Measurements from ENCODE around the gene COL5A1. TPM values are rescaled to one million over a fixed set of nuclear protein-coding genes. Genes with fewer than 3 reads are reported as not detected.

Gene COL5A1
- total RNA-seq, 4 donors from 2014 or later: 14.0 to 23.9 (median 19.2) TPM

DNA sequence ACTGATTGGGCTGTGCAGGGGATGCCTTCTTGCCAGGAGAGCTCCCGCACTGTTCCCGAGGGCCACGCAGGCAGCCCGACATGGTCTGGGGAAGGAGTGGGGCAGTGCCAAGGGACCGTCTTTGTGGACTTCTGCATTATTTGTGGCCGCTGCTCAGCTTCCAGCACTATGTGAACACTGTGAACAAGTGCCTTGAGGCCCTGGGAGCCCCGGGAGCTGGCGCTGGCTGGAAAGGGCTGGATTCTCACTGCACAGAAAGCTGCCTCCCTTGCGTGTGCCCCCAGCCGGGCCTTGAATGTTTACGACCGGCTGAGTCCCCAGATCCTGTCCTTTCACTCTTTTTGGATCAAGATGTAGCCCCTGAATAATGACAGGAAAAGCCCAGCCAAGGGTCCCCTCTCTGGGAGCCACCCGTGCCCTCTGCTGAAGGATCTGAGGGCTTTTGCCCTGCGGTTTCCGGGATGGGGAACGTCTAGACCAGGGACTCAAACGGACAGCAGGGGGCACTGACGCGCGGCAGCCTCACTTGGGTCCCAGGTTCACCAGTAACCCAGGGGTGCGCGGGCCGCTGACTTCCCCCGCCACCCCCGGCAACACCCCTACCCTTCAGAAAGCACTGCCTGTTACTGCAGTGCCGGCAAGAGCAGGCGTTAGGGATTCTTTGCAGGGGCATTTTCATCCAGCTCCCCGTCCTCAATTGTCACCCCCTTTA is 140.1 kb downstream of the COL5A1 start:
- no peak for TF ChIP-seq CTCF (IDR thresholded peaks at IDR 0.05; ENCODE audit: low read depth)

DNA sequence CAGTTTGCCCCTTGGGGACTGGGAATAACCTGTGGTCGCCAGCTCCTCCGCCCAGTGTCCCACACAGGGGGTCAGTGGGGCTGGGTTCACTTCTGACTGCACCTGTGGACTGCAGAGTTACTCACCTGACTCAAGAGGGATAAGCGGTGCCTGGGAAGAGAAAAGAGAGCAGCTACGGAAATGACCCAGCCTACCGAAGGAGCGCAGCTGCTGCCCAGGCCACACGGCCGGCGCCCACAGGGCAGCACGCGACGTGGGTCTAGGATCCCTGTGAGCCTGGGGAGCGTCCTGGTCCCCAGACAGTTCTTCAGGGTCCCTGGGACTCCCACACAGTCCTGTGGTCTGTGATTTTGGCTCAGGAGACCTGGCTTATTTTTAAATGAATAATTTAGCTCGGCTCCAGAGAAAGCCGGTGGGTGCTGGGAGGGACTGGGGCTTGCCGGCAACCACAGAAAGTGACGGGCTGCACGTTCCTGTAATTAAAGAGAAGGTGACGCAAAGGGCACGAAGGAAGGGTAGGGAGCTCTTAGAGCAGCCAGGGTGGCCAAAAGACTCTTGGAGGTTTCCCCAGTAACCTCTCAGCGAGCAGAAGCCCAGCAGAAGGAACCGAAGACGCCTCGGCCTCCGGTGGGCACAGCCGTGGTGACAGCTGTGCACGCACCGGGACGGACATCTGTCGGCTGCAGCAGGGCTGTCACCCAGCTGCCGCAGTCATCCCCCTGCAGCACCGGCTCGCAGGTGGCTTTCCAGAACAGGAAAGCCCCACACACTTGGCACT is 141.5 kb downstream of the COL5A1 start:
- no peak for TF ChIP-seq CTCF (IDR thresholded peaks at IDR 0.05; ENCODE audit: low read depth)

GRCh38 chr9:134783699-134784039 is 142.1 kb downstream of the COL5A1 start:
- TF ChIP-seq CTCF (IDR thresholded peaks at IDR 0.05; ENCODE audit: low read depth): no peak

GRCh38 chr9:134784577-134785305 is 143.1 kb downstream of the COL5A1 start:
- no peak for TF ChIP-seq CTCF (IDR thresholded peaks at IDR 0.05; ENCODE audit: low read depth)

GRCh38 chr9:134785325-134786108 is 143.9 kb downstream of the COL5A1 start:
- TF ChIP-seq CTCF (IDR thresholded peaks at IDR 0.05; ENCODE audit: low read depth): no peak

DNA sequence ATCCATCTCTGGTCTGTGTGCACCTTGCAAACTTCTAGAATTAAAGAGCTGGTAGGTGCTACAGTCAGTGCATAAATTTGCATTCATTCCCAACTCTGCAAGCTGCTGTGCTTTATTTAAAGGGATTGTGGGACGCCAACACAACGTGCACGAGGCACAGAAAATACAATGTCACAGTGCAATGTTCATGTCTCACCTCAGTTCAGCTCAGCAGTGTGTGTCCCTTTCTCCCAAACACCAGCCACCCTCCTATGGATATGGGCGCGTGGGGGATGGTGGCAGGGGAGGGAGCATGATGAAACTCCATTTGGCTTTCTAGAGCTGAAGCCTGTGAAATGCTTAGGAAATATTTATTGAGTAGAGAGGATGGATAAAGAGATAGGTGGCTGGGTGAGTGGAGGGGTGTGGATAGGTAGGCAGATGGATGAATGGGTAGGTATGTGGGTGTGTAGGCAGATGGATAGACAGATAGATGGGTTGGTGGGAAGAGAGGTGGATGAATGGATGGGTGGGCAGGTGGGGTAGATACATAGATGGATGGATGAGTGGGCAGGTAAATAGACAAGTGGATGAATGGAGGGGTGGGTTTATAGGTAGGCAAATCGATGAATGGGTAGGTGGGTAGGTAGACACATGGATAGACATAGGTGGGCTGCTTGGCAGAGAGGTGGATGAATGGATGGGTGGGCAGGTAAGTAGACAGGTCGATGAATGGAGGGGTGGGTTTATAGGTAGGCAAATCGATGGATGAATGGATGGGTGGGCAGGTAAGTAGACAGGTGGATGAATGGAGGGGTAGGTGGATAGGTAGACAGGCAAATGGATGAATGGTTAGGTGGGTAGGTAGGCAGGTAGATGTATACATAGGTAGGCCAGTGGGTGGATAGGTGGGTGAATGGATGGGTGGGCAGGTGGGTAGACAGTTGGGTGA is 146.3 kb downstream of the COL5A1 start:
- TF ChIP-seq CTCF (IDR thresholded peaks at IDR 0.05; ENCODE audit: low read depth): no peak

Data from subcutaneous adipose tissue (tissue), 4 donors.